GM19468 (cell line): ENCODE data around the gene CXCR6.

Experiments used
- ATAC-seq: cut with Tn5 transposase; IDR thresholded peaks from one replicate; pipeline ENCODE4 v1.9.1; 2021; ENCODE audit warnings: mild to moderate bottlenecking, moderate library complexity, moderate number of reproducible peaks; ENCODE audit not compliant: unreplicated experiment; ENCODE audit errors: extremely low read depth

Gene CXCR6

GRCh38 chr3:45921158-45922038, 21.9 kb upstream of the CXCR6 start:
- no peak for ATAC-seq

GRCh38 chr3:45922039-45922326, 21.3 kb upstream of the CXCR6 start:
- no peak for ATAC-seq

GRCh38 chr3:45922950-45923590, 20.2 kb upstream of the CXCR6 start:
- no peak for ATAC-seq

- no peak for ATAC-seq
Measured at GRCh38 chr3:45923755-45924154, 19.5 kb upstream of the CXCR6 start.

GRCh38 chr3:45927881-45928280, 15.4 kb upstream of the CXCR6 start:
- no peak for ATAC-seq

GRCh38 chr3:45929042-45929679, 14.1 kb upstream of the CXCR6 start:
- no peak for ATAC-seq

- no peak for ATAC-seq
Measured at GRCh38 chr3:45931496-45931895, 11.8 kb upstream of the CXCR6 start.

GRCh38 chr3:45932112-45932511, 11.2 kb upstream of the CXCR6 start:
- ATAC-seq, result no peak

- no peak for ATAC-seq
Measured at GRCh38 chr3:45933591-45933990, 9.7 kb upstream of the CXCR6 start.

- ATAC-seq, result no peak
Measured at GRCh38 chr3:45936261-45936660, 7.0 kb upstream of the CXCR6 start.

GRCh38 chr3:45937206-45938042, 5.8 kb upstream of the CXCR6 start:
- no peak for ATAC-seq

GRCh38 chr3:45938043-45938435, 5.2 kb upstream of the CXCR6 start:
- ATAC-seq, result no peak

GRCh38 chr3:45938864-45939263, 4.4 kb upstream of the CXCR6 start:
- no peak for ATAC-seq

- no peak for ATAC-seq
Measured at GRCh38 chr3:45939341-45939771, 3.9 kb upstream of the CXCR6 start.

- ATAC-seq, result no peak
Measured at GRCh38 chr3:45940004-45940780, 3.1 kb upstream of the CXCR6 start.

GRCh38 chr3:45940781-45941365, 2.4 kb upstream of the CXCR6 start:
- ATAC-seq, result no peak

GRCh38 chr3:45942051-45942825, 1.0 kb upstream of the CXCR6 start:
- no peak for ATAC-seq

GRCh38 chr3:45944830-45945620, 1.8 kb downstream of the CXCR6 start:
- no peak for ATAC-seq
